Thoracic aorta (tissue), 2 donors: Measurements from ENCODE around the gene FAM200A. TPM values are rescaled to one million over a fixed set of nuclear protein-coding genes. Genes with fewer than 3 reads are reported as not detected.

Experiments
- ATAC-seq: fragments of 150-250 bp; one replicate; pipeline ENCODE4 v1.8.0; 2017; ENCODE audit warnings: low read depth; ENCODE audit not compliant: insufficient number of reproducible peaks, low FRiP score
- DNase-seq: peaks from one replicate; pipeline ENCODE4 v3.0.0-alpha.2; 2020; ENCODE audit warnings: low spot score
- H3K27ac ChIP-seq, 2 donors: fragments of 200-600 bp; sonication (generic); 1 replicate in 1 of 2; 2 replicates in 1 of 2; pipeline ENCODE4 v1.5.1; 2016; ENCODE audit warnings: mild to moderate bottlenecking in 2 of 2, moderate library complexity in 2 of 2
- H3K27me3 ChIP-seq: fragments of 200-600 bp; sonication (generic); replicated peaks from 2 replicates; pipeline ENCODE4 v1.6.0; 2016; ENCODE audit warnings: mild to moderate bottlenecking; ENCODE audit not compliant: insufficient read depth
- H3K36me3 ChIP-seq: fragments of 200-600 bp; sonication (generic); one replicate; pipeline ENCODE4 v1.5.1; 2016
- H3K4me1 ChIP-seq, 2 donors: fragments of 200-600 bp; sonication (generic); 1 replicate in 1 of 2; 2 replicates in 1 of 2; pipeline versions ENCODE4 v1.5.1 to v1.6.0; 2016; ENCODE audit warnings: low read depth in 2 of 2, mild to moderate bottlenecking in 1 of 2; ENCODE audit not compliant: control insufficient read depth in 1 of 2
- H3K4me3 ChIP-seq: fragments of 200-600 bp; sonication (generic); 2 replicates; pipeline ENCODE4 v1.5.1; 2016; ENCODE audit warnings: mild to moderate bottlenecking
- H3K9me3 ChIP-seq: fragments of 200-600 bp; sonication (generic); 2 replicates; pipeline ENCODE4 v1.5.1; 2016
- CTCF ChIP-seq: fragments of 200-600 bp; sonication (generic); IDR thresholded peaks from one replicate; pipeline ENCODE4 v1.5.1; 2019; ENCODE audit warnings: antibody characterized with exemption
- total RNA-seq, 2 donors: library from RNA; depleted of rRNA; stranded (reverse); fragments of >200 nt; gene quantifications; one replicate each; pipeline versions ENCODE4 v1.1.0 to v1.2.3, GENCODE V29; 2016

The FAM200A gene
- total RNA-seq, 2 donors from 2014 or later: 3.1 to 4.3 TPM

DNA sequence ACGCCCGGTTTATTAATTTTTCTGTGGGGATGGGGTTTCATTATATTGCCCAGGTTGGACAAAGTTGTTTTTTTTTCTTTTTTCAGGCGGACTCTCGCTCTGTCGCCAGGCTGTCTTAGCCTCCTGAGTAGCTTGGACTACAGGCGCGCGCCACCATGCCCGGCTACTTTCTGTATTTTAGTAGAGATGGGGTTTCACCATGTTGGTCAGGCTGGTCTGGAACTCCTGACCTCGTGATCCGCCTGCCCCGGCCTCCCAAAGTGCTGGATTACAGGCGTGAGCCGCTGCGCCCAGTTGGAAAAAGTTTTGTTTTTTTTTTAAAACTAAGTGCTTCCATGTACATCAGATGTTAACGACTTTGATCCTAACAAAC, 51.3 kb downstream of the FAM200A start:
- TF ChIP-seq CTCF: no peak
- Histone ChIP-seq H3K27me3 (no peaks in the 10 kb centered on the region), H3K36me3 (no peaks in the 10 kb centered on the region), H3K4me3 (peak overlapping the region; percentile 88), H3K4me1 (peaks cover 28 to 34% of the 10 kb centered on the region in 2 donors), H3K9me3 (no peaks in the 10 kb centered on the region), H3K27ac (peak overlapping the region; percentile 93 to 95)
- ATAC-seq (no peak), DNase-seq (no peak)

DNA sequence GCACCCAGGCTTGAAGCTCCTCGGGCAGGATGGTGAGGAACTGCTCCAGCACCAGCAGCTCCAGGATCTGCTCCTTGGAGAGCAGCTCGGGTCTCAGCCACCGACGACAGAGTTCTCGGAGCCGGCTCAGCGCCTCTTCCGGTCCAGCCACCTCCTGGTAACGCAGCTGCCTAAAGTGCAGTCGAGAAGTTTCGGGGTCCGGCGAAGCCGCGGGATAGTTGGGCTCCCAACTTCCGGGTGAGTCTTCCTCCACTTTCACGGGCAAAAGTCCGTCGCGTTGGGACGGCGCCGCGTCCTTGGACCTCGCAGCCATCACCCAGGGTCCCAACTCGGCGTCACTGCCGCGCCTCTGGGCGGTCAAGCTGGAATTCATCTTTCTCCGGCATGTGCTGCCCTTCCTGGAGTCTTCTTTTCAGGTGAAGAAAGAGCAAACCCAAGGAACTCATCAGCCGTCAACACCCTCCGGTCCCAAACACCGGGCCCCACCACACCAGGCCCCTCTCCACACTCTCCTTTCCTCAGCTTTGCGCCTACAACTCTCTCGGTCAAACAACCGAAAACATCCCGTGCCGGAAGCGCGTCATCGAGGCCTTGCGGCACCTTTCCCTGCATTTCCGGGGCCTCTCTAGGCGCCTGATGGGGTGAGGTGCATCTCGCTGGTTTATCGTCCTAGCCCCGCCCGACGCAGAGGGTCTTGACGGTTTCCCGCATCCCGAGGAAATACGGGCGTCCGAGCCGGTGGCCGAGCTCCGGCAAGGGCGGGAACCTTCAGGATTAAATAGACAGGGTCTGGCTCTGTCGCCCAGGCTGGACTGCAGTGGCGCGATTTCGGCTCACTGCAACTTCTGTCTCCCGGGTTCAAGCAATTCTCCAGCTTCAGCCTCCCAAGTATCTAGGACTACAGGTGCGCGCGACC, 51.9 kb downstream of the FAM200A start, which contains the start of gene ZNF394:
TSS of gene ZNF394 (minus strand) at position 561 of the 916 bp plus-strand sequence. CDS start at position 373, 188 bp downstream.
- ATAC-seq: peak; percentile 37
- Histone ChIP-seq H3K27ac (peak within 1 kb of the TSS; percentile 93 to 95), H3K9me3 (no peaks in the 10 kb centered on the region), H3K36me3 (no peaks in the 10 kb centered on the region), H3K4me3 (peak within 1 kb of the TSS; percentile 88), H3K27me3 (no peaks in the 10 kb centered on the region), H3K4me1 (peaks cover 27 to 31% of the 10 kb centered on the region in 2 donors)
- no peak for TF ChIP-seq CTCF
- peak; percentile 71 for DNase-seq

GRCh38 chr7:99499371-99499720, 52.6 kb downstream of the FAM200A start:
- ATAC-seq: no peak
- H3K4me1 ChIP-seq: peaks cover 27 to 31% of the 10 kb centered on the region in 2 donors
- peak overlapping the region; percentile 88 for H3K4me3 ChIP-seq
- peaks cover 6% of the 10 kb centered on the region for H3K36me3 ChIP-seq
- peak overlapping the region; percentile 93 to 95 for H3K27ac ChIP-seq
- TF ChIP-seq CTCF: no peak
- no peak for DNase-seq
- peaks cover 6% of the 10 kb centered on the region for H3K9me3 ChIP-seq
- no peaks in the 10 kb centered on the region for H3K27me3 ChIP-seq

DNA sequence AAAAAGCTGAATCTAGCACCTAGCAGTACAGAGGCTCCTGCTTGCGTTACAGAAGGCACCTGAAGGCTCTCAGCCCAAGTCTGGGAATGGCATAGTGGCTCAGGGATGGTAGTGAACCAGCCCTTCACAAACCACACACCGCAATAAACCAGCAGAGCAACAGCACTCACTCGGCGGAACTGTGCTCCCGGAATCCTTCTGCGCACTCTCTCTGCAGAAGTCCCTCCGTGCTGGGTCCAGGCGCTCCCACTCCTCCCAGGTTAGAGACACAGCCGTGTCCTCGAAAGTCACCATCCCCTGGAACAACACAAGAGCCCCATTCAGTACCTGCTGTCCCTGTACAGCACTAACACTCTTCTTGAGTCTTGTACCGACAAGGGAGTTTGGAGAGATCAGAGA, 53.4 kb downstream of the FAM200A start:
- Histone ChIP-seq H3K4me1 (peaks cover 24 to 28% of the 10 kb centered on the region in 2 donors), H3K27ac (no peak overlapping the region), H3K4me3 (peak overlapping the region; percentile 88), H3K27me3 (no peaks in the 10 kb centered on the region), H3K36me3 (peaks cover 14% of the 10 kb centered on the region), H3K9me3 (peaks cover 13% of the 10 kb centered on the region)
- TF ChIP-seq CTCF: no peak
- no peak for ATAC-seq
- DNase-seq: no peak

DNA sequence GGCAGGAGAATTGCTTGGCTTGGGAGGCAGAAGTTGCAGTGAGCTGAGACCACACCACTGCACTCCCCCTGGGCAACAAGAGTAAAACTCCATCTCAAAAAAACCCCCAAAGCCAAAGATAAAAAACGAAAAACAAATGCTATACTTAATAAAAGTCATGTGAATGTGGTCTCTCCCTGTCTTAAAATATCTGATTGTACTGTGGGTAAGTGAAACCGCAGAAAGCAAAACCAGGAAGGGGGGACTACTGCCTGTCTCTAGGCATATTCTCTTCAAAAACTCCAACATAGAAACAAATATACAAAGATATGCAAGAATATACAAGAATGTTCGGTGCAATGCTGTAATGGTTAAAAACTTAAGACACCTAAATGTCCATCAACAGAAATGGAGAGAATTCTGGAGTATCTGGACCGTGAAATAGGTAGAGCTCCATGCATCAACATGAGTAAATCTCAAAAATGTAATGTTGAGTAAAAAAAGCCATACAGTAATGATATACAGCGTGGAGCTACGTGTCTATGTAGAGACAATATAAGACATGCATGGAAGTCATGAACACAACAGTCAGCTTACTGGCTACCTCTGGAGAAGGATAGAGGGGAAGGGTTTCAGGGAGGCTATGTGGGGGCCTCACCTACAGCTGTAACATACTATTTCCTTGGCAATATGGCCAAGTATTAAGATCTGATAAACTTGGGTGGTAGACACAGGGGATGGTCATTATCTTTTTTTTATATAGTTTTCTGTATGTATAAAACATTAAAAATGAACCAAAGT, 54.0 kb downstream of the FAM200A start:
- no peak for DNase-seq
- Histone ChIP-seq H3K9me3 (peaks cover 13% of the 10 kb centered on the region), H3K4me3 (peak overlapping the region; percentile 88), H3K27me3 (no peaks in the 10 kb centered on the region), H3K4me1 (peaks cover 24 to 28% of the 10 kb centered on the region in 2 donors), H3K36me3 (peaks cover 20% of the 10 kb centered on the region), H3K27ac (no peak overlapping the region)
- ATAC-seq: no peak
- TF ChIP-seq CTCF: no peak
